Activated CD4-positive, CD25-positive, alpha-beta regulatory T cell (primary cell): ENCODE data around the gene EIF2B5.
"Not testable (repeated sequence)": the region's sequence is repeated elsewhere in the genome, so short reads cannot be mapped to it uniquely, and the experiment has no call there.

Source experiments
- DNase-seq, 4 experiments: peaks; one replicate each; lab custom pipeline; 2025; lab: John Stamatoyannopoulos, UW

EIF2B5 gene

DNA sequence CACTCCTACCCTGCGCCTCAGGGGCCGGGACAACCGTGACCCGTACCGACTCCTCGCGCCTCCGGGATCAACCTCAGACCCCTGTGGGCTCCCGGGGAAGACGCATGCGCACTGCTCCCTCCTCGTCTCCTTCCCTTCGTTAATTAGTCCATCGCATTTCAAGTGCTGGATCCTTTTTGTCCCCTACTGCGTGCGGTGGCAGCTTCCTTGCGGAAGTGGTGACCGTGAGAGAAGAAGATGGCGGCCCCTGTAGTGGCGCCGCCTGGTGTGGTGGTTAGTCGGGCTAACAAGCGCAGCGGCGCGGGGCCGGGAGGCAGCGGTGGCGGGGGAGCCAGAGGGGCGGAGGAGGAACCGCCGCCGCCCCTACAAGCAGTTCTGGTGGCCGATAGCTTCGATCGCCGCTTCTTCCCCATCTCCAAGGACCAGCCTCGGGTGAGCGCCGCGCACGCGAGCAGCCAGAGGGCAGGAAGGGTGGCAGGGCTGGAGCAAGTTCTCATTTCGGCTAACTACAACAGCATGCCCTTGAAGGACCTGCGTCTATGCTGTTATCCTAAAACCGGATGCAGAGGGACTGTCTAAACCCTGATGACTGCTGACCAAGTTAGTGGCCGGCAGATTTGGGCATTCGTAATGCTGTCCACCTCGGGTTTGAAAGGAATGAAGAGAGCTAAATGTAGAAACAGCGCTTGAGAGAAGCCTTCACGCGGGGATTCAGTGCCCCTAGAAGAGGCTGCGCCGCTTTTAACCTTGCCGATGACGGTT, at the start of gene EIF2B5:
TSS of gene EIF2B5 (plus strand) at position 210 of the 762 bp plus-strand sequence. CDS start at position 238, 28 bp downstream.
- DNase-seq, result peak; percentile 67 to 76 (median 72)

DNA sequence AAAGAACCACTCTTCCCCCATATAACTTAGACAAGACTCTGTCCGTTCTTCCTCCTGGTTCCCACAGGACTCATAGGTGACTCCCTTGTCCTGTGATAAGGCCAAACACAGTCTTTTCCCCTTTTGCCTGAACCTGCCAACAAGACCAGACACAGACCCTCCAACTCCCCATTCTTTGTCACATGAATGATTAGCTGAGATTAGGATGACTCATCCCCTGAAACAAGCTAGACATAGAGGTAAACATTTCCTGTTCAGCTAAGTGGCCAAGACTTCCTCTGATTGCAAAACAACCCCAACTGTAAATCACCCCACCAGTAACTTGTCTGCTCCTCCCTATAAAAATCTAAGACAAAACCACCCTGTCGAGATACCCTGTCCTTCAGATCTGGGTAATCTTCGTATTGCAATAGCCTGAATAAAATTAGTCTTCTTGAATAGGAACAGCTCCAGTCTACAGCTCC, 49.7 kb upstream of the EIF2B5 start:
- DNase-seq, result no peak

DNA sequence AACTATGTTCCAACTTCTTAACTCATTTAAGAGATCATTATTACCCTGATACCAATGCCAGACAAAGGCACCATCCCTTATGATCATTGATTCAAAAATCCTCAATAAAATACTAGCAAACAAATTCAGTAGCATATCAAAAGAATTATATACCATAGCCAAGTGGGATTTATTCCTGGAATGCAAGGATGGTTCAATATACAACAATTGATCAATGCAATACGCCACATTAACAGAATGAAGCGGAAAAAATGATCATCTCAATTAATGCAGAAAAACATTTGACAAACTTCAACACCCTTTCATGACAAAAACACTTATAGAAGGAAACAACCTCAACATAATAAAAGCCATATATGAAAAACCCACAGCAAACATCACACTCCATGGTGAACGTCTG, 43.0 kb upstream of the EIF2B5 start:
- DNase-seq, result no peak

DNA sequence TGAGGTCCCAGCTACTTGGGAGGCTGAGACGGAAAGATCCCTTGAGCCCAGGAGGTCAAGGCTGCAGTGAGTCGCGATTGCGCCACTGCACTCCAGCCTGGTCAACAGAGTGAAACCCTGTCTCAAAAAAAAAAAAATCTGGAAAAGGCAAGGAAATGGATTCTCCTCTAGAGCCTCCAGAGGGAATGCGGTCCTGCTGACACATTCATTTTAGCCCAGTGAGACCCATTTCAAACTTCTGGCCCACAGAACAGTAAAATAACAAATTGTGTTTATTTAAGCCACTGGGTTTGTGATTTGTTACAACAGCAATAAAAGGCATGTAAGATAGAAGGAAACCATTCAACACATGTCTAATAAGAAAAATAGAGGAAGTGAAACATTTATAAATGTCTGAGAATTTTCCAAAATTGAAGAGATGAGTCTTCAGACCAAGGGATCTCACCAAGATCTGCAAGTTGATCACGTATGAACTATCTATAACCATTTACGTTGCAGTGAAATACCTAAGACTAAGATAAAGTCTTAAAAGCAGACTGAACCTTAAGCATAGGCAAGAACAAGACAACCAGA, 38.3 kb upstream of the EIF2B5 start, which contains the start of gene HTR3E:
TSS of gene HTR3E (plus strand) at position 254 of the 573 bp plus-strand sequence. CDS start 466 bp downstream, outside the sequence.
- DNase-seq, result no peak

DNA sequence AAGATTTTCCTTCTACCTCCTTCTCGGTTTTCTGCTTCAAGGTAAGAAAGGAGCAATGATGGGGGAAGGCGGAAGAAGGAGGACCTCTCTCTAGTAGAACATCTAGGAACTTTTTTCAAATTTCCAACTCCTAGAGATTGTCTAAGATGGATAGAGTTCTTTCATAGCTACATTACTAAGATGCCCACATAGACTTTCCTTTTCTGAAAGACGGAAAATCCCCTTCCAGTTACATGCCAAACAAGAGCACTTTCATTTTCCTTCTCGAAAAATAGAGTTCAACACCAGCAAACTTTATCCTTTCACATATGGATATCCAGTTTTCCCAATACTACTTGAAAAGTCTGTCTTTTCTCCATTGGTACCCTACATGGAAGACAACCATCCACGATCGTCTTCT, 37.6 kb upstream of the EIF2B5 start:
- DNase-seq, result no peak

DNA sequence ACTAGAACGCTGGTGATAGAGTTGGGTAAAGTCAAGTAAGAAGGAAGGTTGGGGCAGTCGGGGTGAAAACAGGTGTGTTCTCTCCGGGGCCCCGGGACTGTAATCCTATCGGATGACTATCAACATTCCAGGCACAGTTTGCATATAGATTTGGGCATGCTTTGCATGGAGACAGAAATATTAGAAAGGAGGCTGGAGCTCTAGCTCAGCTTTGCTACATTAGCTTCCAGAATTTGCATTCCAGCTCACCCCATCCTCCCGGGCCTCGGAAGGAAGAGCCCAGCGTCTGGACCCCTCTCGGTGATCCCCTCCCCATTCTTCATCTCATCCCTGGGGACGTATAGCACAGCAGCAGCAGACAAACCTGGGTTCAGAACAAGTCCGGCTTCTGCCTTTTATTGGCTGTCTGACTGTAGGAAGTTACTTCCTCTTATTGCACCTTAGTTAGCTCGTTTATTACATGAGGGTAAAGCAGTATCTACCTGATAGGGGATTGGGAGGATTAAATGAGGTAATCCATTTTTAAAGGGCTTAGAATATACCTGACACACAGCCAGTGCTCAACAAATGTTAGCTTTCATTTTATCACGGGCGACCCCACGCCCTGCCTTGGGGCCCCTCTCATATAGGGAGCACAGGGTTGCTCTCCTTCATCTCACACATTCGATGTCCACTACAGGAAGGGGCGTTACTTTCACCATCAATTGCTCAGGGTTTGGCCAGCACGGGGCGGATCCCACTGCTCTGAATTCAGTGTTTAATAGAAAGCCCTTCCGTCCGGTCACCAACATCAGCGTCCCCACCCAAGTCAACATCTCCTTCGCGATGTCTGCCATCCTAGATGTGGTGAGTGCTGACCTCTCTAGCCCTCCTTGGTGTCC, 35.1 kb upstream of the EIF2B5 start:
- no peak for DNase-seq

DNA sequence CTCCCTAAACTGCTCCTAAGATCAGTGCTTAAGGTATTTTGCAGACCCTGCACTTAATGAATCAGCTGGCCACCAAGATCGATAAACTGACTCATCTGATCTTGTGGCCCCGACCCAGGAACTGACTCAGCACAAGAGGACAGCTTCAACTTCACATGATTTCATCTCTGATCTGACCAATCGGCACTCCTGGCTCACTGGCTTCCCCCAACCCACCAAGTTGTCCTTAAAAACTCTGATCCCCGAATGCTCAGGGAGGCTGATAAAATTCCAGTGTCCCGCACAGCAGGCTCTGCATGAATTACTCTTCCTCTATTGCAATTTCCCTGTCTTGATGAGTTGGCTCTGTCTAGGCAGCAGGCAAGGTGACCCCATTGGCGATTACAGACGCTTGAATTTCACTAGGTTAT, 24.8 kb upstream of the EIF2B5 start:
- DNase-seq, result no peak

DNA sequence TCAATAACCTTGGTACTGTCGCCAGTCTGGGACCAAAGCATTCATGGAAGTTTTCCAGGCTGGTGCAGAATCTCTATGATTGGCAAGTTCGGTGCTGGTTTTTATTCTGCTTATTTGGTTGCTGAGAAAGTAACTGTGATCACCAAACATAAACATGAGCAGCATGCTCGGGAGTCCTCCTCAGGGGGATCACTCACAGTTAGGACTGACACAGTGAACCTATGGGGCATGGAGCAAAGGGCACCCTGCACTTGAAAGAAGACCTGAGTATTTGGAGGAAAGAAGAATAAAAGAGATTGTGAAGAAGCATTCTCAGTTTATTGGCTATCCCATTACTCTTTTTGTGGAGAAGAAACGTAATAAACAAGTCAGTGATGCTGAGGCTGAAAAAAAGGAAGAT, 19.1 kb upstream of the EIF2B5 start:
- DNase-seq, result no peak

DNA sequence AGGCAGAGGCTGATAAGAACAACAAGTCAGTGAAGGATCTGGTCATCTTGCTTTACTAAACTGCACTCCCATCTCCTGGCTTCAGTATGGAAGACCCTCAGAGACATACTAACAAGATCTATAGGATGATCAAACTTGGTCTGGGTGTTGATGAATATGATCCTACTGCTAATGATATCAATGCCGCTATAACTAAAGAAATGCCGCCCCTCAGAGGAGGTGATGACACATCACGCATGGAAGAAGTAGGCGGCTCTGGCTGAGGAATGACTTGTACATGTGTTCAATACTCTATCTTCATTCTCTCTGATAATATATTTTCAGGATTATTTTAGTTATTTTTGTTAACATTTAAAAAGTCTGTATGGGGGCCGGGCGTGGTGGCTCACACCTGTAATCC, 17.5 kb upstream of the EIF2B5 start:
- no peak for DNase-seq

DNA sequence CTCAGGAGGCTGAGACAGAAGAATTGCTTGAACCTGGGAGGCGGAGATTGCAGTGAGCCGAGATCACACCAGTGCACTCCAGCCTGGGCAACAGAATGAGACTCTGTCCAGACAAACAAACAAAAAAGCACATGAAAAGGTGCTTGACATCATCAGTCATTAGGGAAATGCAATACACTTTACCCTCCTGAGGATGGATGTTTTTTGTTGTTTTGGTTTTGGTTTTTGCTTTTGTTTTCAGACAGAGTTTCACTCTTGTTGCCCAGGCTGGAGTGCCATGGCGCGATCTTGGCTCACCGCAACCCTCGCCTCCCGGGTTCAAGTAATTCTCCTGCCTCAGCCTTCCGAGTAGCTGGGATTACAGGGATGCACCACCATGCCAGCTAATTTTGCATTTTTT, 14.1 kb upstream of the EIF2B5 start:
- DNase-seq, result not testable (repeated sequence)

DNA sequence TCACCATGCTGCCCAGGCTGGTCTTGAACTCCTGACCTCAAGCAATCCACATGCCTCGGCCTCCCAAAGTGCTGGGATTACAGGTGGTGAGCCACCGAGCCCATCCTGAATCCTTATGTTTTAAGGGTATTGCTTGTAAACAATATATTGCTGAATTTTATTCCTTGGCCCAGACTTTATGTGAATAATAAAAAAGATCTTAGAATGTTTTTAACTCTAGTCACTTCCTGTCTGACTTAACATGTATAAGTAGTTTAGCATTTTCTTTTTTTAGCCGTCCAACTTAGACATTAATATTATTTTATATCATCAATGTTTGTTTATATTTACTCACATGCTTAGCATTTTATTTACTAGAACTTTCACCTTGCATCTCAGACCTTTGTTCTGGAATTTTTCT, 9.2 kb upstream of the EIF2B5 start:
- no peak for DNase-seq

DNA sequence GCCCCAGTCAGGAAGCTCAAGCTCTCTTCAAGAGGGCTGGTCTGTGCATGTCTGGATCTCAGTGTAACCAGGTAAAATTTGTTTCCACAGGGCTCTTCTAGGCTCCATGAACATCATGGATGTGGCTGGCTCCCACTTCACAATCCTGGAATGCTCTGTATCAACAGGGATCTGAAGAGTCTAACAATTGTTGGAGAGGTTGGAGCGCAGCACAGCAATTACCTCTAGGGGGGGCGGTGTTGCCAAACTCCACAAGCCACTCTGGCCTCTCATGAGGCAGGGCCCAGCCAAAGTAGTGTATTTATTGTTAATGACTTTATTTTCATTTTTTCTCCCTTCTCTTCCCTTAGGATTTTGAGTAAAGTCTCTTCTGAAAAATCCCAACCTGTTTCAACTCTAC, 6.1 kb upstream of the EIF2B5 start:
- no peak for DNase-seq

DNA sequence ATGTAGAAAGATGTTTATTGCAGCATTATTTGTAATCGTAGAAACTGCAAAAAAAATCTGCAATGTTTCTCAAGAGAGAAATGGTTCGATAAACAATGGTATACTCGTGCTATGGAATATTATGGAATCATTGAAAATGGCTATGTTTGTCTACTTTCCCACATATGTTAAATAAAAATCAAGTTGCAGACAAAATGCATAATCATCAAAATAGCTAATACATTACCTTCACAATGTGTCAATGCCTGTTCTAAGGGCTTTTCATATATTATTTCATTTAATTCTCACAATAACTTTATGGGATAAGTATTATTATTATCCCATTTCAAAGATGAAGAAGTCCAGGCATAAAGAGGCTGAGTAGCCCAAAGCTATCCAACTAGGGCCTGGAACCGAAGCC, 2.2 kb upstream of the EIF2B5 start:
- DNase-seq, result no peak

DNA sequence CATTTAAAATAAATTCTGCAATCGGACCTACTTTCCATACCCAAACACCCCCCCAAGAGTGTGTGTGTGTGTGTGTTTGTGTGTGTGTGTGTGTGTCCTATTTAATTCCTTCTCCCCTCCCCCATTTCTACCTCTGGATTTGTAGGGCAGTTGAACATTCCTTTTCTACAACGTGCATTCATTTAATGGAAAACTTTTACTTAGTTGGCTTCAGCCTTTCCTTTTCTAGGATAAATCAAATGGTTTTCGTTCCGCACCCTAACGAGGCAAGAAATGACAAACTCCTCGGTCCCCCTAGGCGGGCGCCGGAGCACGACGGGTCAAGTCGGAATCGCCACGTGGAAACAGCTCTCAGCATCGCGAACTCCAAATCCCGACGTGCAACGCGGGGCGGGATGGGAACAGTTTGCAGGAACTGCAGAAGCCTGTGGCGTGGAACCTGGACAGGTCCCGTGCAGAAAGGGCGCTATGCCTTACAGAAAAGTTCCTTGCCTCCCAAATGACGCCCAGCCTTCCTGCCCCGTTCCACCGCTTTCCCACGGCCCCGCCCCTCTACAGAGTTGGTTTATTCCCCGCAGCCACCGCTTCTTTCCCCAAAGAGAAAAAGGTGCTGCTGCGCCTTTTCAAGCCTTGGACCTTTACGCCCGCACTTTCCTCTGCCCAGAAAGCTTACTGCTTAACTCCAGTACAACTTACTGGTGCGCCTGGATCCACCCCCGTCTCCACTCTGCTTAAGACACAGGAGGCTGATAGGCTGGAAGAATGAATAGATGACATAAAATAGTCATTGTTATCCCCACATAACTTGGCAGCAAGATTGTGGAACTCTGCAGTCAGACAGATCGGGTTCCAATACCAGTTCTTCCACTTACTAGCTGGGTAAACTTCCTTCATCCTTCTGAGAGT, 1.1 kb upstream of the EIF2B5 start:
- DNase-seq, result peak in 1 of 4 experiments; percentile 28

DNA sequence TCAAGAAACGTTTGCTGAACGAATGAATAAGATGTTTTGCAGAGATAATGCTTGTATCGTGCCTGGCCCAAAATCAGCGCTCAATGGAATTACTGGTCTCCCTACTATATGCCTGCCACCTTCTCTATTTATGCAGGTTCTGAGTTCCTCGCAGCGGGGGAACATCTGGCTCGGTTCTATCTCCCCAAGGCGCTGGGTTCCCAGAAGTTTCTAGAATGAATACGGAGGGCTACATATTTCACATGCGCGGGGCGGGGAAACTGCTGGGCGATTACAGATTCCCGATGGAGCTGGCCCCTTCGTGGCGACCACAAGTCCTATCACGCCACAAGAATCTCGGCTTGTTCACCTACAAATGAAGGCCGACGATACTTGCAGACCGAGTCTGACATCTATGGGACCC, 411 bp upstream of the EIF2B5 start:
- DNase-seq, result no peak

DNA sequence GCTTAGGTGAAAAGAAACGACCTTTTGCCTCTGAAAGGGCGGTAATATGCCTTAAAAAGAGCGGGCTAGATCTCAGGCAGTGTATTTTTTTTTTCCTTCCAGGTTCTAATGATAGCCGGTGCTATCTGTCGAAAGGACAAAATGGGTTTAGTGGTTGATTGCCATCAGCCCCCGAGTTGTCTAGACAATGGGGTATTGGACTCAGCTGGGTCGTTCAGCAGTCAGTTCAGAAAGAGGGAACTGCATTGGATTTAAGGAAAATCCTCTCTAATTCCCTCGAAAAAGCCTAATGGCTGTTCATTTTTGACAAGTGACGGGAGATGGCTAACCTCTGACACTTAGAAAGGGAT, 728 bp downstream of the EIF2B5 start:
- DNase-seq, result no peak

DNA sequence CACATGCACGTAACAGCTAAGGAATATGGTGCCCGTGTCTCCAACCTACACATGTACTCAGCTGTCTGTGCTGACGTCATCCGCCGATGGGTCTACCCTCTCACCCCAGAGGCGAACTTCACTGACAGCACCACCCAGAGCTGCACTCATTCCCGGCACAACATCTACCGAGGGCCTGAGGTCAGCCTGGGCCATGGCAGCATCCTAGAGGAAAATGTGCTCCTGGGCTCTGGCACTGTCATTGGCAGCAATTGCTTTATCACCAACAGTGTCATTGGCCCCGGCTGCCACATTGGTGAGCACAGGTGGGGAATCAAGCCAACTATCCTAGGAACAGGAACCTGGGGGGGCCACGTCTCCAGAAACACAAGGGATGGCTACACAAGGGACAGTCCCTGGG, 5.3 kb downstream of the EIF2B5 start:
- no peak for DNase-seq

DNA sequence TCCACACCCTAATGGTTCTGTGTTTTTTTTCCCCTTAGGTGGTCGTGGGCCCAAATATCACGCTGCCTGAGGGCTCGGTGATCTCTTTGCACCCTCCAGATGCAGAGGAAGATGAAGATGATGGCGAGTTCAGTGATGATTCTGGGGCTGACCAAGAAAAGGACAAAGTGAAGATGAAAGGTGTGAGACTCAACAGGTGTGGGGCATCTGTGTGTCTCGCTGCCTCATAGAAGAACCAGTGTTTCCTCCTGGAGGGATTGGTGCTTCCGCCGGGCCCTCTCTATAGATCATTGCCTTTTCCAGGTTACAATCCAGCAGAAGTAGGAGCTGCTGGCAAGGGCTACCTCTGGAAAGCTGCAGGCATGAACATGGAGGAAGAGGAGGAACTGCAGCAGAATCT, 7.0 kb downstream of the EIF2B5 start:
- DNase-seq, result no peak

DNA sequence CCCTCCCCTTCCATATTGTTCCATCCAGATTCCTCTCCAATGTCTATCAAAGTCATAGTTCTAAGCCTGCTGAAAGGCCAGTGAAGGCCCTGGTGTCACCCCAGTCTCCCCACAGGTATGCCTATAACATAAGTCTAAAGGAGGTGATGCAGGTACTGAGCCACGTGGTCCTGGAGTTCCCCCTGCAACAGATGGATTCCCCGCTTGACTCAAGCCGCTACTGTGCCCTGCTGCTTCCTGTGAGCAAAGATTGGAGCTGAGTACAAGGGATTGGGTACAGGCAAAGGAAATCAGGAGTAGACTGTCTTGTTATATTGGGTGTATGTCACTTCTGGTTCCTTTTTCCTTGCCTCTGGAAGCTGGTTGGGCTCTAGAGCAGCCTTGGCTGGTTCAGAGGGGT, 8.2 kb downstream of the EIF2B5 start:
- DNase-seq, result no peak

DNA sequence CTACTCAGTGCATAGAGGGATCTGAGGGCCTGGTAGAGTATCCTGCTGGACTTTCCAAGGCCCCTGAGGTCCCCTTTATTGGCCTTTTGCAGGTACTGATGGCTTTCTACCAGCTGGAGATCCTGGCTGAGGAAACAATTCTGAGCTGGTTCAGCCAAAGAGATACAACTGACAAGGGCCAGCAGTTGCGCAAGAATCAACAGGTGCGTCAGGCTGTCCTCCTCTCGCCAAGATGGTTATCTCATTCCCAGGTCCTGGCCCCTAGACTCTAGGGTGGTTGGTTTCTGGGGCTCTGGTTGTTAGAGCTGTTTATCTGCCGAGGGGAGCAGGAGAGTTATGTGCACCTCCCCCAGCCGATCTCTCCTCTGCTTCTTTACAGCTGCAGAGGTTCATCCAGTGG, 9.3 kb downstream of the EIF2B5 start:
- DNase-seq, result no peak

DNA sequence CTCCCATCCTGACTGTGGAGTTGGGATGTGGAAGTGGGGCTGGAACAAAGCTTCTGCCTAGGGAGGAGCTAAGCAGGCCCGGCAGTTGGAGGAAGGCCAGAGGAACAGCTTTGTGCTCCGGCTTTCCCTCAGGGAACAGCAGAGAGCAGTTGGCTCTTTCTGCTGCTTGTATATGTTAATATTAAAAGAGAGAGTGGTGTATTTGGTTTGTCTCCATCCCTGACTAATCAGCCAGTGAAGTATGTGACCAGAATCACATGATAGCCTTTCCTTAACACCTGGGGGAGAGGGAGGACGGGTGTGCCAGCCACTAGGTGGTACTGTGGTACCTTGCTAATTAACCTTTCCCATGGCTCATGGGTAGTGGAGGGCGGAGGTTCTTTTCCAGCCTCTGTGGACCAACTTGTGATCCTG, 10.0 kb downstream of the EIF2B5 start:
- peak in 3 of 4 experiments; percentile 5 to 14 (median 12) for DNase-seq
